HG02943 (cell line): Measurements from ENCODE around the gene NSMCE1.
"Not testable (repeated sequence)": the region's sequence is repeated elsewhere in the genome, so short reads cannot be mapped to it uniquely, and the experiment has no call there.

Experiments used
- ATAC-seq: cut with Tn5 transposase; IDR thresholded peaks from one replicate; pipeline ENCODE4 v1.9.1; 2021; ENCODE audit warnings: mild to moderate bottlenecking, low read depth, moderate library complexity; ENCODE audit not compliant: unreplicated experiment

NSMCE1 gene

DNA sequence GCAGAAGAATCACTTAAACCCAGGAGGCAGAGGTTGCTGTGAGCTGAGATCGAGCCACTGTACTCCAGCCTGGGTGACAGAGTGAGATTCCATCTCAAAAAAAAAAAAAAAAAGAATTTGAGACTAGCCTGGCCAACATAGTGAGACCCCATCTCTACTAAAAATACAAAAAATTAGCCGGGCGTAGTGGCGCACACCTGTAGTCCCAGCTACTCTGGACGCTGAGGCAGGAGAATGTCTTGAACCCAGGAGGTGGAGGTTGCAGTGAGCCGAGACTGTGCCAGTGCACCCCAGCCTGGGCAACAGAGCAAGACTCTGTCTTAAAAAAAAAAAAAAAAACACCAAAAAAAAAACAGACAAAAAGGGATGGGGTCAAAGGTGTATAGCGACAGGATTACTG, 4.1 kb upstream of the NSMCE1 start:
- not testable (repeated sequence) for ATAC-seq

DNA sequence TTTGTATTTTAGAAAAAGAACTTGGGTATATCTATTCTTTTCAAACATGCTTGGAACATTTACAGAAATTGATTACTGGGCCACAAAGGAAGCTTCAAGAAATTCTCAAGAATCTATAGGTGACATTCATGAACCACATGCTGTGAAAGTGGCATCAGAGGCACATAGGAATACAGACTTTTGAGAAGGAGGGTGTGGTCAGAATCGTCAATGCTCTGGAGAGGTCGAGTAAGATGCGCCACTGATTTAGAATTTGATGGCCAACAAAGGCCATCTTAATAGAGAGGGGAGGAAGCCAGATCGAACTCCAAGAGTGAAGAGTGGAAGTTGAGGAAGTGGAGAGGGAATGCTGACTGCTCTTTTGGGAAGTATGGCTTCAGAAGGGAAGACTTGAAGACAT, 3.5 kb upstream of the NSMCE1 start:
- no peak for ATAC-seq

DNA sequence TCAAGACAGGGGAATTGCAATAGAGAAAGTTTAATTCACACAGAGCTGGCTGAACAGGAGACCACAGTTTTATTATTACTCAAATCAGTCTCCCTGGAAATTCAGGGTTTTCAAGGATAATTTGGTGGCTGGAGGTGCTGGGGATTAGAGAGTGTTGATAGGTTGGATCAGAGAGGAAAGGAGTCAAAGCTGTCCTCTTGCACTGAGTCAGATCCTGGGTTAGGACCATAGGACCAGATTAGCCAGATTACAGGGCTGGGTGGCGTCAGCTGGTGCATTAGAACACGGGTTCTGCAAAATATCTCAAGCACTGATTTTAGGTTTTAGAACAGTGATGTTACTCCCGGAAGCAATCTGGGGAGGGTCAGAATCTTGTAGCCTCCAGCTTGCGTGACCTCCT, 1.8 kb upstream of the NSMCE1 start:
- no peak for ATAC-seq

- ATAC-seq = no peak
These were observed 953 bp upstream of the NSMCE1 start for GRCh38 chr16:27269300-27270150.

DNA sequence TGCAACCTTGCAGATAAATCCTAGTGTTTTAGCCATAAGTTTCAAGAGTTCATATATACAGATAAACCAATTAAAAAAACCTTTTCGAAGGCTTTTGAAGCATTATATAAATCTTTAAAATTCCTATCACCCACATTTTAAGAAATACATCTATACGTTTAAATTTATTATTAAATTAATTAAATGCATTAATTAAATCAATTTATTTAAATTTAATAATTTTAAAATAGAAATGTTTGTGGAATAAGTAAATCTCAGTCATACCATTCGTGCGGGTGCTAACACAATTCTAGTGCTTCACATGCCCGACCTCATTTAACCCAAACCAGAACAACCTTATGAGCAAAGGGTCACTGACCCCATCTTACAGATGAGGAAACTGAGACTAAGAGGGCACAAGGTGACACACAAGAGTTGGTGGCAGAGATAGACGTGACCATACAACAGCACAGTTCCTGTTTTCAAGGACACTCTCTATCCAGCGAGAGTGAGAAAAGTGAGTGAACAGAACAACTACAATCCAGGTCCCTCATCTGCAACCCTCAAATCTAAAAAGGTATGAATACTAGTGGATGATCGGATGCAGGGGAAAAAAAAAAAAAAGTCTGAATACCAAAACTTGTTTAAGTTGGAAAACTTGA, 1.4 kb downstream of the NSMCE1 start:
- no peak for ATAC-seq

DNA sequence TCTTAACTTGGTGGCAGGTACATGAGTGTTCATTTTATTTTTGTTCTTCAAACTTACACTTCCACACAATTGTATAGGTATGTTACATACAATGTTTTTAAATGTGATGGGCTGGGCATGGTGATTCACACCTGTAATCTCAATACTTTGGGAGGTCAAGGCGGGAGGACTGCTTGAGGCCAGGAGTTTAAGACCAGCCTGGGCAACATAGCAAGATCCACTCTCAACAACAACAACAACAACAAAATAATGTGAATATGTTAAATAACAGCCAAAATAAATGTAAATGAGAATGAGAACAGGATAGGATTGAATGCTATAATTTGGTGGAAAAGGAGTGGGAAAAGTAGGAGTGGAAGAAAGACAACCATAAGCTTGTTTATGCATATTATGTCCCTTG, 2.6 kb downstream of the NSMCE1 start:
- ATAC-seq = no peak

- ATAC-seq = no peak
These were observed 4.4 kb downstream of the NSMCE1 start for GRCh38 chr16:27264151-27264550.

- ATAC-seq = not testable (repeated sequence)
These were observed 5.6 kb downstream of the NSMCE1 start for GRCh38 chr16:27262904-27263423.

DNA sequence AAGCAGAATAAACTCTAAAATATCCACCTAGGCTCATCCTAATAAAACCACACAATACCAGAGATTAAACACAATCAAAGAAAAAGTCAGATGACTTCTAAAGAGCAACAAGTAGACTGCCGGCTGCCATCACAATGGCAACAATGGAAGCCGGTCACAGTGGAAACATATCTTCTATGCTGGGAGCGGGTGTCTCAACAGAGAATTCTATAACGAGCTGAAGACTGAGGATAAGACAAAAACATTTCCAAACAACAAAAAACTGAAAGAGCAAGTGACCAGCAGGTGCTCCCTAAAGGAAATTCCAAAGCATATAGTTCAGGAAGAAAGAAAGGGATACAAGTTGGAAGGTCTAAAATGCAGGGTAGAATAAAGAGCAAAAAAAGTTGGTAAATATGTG, 8.9 kb downstream of the NSMCE1 start:
- ATAC-seq = no peak

- no peak for ATAC-seq
These were observed 10.3 kb downstream of the NSMCE1 start for GRCh38 chr16:27258241-27258734.

DNA sequence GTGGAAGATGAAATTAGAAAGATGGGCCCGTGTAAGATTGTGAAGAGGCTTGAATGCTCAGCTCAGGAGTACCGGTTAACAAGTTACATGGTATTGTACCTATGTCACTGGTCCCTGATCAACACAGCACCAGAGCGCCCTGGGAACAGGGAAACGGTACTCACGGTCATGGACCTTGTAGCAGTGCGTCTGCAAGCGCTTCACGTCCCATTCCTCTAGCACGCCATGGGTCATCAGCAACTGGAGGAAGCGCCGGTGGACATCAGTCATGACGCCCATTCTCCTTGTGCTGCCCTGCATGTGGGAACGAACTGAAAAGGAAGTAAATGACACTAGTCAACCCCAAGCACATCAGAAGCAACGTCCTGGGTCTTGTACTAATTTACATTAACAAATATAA, 11.3 kb downstream of the NSMCE1 start:
- ATAC-seq = no peak

GRCh38 chr16:27256861-27257260, 11.7 kb downstream of the NSMCE1 start:
- no peak for ATAC-seq

DNA sequence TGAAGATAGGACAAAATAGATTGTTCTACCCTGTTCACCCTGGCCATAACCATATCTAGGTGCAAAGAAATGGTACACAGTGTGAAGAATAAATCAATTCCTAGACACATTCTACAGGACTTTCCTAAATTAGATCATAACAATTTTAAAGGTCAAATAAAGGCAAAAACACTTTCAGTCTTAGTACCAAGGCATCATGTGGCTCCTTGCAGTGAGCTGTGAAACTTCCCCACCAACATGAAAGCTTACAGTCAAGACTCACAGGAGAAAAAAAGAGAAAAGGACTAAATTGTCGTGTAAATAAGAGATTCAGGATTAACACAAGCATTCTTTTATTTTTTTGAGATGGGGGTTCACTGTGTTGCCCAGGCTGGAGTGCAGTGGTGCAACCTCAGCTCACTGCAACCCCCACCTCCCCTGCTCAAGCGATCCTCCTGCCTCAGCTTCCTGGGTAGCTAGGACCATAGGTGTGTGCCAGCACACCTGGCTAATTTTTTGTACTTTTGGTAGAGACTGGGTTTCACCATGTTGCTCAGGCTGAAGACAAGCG, 14.2 kb downstream of the NSMCE1 start:
- no peak for ATAC-seq

DNA sequence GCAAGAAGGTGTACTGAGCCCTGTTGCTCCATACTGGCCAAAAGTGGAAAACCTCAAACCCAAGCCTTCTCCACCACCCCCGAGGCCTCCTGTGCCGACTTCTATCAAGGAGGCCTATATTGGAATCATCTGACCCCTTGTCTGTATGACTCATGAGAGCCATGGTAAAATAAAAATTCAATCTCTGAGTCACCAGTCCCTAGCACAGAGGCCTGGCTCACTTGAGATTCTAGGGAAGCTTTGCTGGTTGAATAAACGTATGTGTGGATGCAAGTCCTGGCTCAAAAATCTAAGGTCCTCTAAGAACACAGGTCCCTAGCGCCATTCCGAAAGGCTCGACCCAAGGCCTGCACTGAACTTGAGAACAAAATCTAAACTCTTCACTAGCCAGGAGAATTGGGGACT, 15.0 kb downstream of the NSMCE1 start:
- no peak for ATAC-seq

- no peak for ATAC-seq
These were observed 16.4 kb downstream of the NSMCE1 start for GRCh38 chr16:27252206-27252585.

DNA sequence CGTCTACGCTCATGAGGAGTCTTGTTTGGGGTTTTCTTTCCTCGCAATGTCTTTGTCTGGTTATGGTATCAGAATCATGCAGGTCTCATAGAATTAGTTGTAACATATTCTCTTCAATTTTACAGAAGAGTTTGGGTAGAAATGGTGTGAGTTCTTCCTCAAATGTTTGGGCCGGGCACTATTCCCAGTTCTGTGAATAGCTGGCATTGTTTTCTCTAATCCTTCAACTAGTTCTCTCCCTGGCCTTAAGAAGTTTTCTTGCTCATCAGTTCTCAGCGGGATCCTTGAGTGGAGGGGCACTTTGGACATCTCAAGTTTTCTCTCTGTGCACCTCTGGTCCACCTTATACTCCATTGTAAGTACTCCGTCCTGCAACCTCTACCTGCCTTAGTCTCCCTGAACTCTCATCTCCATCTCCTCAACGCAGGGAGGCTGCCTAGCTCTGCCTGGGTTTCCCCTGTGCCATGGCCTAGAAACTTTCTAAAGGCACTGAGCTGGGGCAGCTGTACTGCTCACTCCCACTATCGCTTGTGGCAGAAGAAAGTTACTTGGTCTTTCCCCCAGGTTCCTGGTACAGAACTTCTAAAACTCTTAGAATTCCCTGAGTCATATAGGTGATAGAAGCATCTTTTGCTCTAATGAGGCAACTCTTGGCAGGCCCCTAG, 16.9 kb downstream of the NSMCE1 start:
- no peak for ATAC-seq

DNA sequence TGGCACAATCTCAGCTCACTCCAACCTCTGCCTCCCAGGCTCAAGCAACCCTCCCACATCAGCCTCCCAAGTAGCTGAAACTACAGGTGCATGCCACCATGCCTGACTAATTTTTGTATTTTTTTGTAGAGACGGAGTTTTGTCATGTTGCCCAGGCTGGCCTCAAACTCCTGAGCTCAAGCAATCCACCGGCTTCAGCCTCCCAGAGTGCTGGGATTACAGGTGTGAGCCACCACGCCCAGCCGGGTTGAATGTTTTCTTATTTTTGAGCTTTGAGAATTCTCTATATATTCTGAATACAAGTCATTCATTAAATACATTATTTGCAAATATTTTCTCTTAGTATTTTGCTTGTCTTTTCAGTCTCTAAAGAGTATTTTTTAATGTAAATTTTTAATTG, 19.7 kb downstream of the NSMCE1 start:
- not testable (repeated sequence) for ATAC-seq

DNA sequence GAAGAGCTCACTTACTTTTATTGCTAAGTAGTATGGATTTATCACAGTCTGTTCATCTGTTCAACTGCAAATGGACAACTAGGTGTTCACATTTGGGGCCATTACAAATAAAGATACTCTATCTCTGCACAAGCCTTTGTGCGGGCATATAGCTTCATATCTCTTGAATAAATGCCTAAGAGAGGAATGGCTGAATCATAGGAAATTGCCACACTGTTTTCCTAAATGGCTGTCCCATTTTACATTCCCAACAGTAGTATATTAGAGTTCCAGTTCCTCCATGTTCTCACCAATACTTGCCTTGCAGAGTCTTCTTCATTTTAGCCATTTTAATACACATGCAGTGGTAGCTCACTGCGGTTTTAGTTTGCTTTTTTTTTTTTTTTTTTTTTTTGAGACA, 20.5 kb downstream of the NSMCE1 start:
- no peak for ATAC-seq

GRCh38 chr16:27247076-27247475, 21.5 kb downstream of the NSMCE1 start:
- not testable (repeated sequence) for ATAC-seq

GRCh38 chr16:27246439-27246838, 22.1 kb downstream of the NSMCE1 start:
- no peak for ATAC-seq
